ENCODE results near the gene TRPV3.
"Not testable (repeated sequence)": the region's sequence is repeated elsewhere in the genome, so short reads cannot be mapped to it uniquely, and the experiment has no call there.

- TF ChIP-seq CTCF (IDR thresholded peaks at IDR 0.05; ENCODE audit: extremely low read depth in 1 of 2, insufficient read depth in 1 of 2, low read depth in 1 of 2, low read length in 2 of 2); EZH2 (IDR thresholded peaks at IDR 0.05; ENCODE audit: borderline replicate concordance, low read depth, low read length, severe bottlenecking); FOS (IDR thresholded peaks at IDR 0.05; ENCODE audit: borderline replicate concordance, insufficient read depth, low read length); POLR2A (IDR thresholded peaks at IDR 0.05; ENCODE audit: low read depth, low read length); POLR2AphosphoS5 (IDR thresholded peaks at IDR 0.05; ENCODE audit: insufficient read depth, low read depth, low read length): not testable (repeated sequence)
Measured at GRCh38 chr17:3514167-3514566, 43.4 kb downstream of the TRPV3 start.

Measured in endothelial cell of umbilical vein (primary cell).